ENCODE results near the gene FGFR1OP2. TPM values are rescaled to one million over a fixed set of nuclear protein-coding genes. Genes with fewer than 3 reads are reported as not detected.
"Not testable (repeated sequence)": the region's sequence is repeated elsewhere in the genome, so short reads cannot be mapped to it uniquely, and the experiment has no call there.

FGFR1OP2 gene
- polyA plus RNA-seq = 10 to 100 TPM; 17.8 to 20.2 TPM

DNA sequence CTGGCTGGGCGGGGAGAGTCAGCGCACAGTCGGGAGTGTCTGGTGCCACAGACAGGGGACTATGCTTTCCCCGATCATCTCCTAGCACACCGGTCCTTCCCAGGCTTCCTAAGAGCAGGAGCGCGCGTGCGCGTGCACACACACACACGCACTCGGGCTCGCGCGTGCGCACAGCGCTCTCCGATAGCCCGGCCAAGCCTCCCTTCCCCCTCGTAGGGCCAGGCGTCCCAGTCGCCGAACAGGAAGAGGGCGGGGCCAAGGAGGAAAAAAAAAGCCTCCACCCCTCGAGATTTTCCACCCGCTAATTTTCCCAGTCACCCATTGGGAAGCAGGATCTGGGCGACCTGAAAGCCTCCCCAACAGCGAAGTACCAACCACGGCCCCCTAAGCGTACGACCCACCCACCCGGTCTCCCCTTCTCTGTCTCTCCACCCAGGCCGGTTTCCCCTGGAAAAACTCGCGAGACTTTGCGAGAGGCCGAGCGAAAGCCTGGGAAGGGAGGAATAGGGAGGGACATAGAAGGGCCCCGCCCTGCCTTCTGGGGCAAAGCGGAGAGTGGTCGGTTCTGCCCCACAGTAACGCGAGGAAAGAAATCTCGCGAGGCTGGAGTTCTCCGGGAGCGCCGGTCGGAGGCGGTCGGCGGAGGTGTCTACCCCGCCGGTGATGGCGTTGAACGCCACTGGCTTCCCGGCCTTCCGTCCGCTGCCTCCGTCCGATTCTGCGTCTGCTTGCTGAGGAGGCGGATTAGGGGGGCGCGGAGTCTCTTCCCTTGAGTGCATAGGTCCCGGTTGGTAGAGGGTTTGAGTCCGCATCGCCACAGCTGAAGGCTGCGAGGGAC lies at the start of gene FGFR1OP2, which contains the start of gene INTS13:
TSS of gene FGFR1OP2 (plus strand) at position 608 of the 838 bp plus-strand sequence. CDS start 15,689 bp downstream, outside the sequence.
TSS of gene INTS13 (minus strand) at position 119 of the 838 bp plus-strand sequence. CDS start 1,178 bp downstream, outside the sequence.
- peak within 1 kb of the TSS; percentile 81 to 89 for H3K4me3 ChIP-seq (ENCODE audit: low read depth in 1 of 2, low read length in 2 of 2)
- 0% methylated on average over 51 to 69 of the region's 69 CpGs for WGBS, 2 donors
- H3K9me3 ChIP-seq (ENCODE audit: control insufficient read depth in 2 of 2, insufficient read depth in 1 of 2, low read depth in 1 of 2, low read length in 1 of 2) = no peaks in the 10 kb centered on the region
- no peaks in the 10 kb centered on the region for H3K36me3 ChIP-seq (ENCODE audit: control insufficient read depth in 2 of 2, insufficient read depth in 2 of 2, low read length in 1 of 2)
- H3K27ac ChIP-seq (ENCODE audit: low read depth in 2 of 2, low read length in 1 of 2) = peak within 1 kb of the TSS; percentile 93 to 98
- peaks cover 0 to 2% of the 10 kb centered on the region in 2 donors for H3K4me1 ChIP-seq (ENCODE audit: control insufficient read depth in 2 of 2, insufficient read depth in 2 of 2, low read length in 1 of 2)
- H3K27me3 ChIP-seq (ENCODE audit: control insufficient read depth in 1 of 2, insufficient read depth in 2 of 2, low read length in 2 of 2) = no peaks in the 10 kb centered on the region

DNA sequence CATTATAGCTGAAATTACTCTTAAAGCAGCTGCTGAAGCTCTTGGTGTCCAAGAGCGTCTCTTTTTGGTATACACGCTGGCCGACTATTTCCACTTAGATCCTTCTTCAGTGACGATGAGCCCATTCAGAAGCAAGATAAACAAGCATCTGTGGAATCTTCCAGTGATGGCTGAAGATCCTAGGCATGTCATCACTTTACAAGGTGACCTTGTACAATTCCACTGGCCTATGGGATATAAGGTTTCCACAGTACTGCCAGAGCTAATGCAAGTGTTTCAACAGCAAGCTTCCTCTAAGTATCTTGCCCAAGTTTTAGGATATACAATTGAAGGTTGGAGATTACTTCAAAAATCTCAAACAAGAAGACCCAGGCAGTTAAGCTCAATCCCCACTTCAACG lies 47.5 kb upstream of the FGFR1OP2 start:
- Histone ChIP-seq H3K27ac (ENCODE audit: low read depth in 2 of 2, low read length in 1 of 2) (no peak overlapping the region), H3K4me1 (ENCODE audit: control insufficient read depth in 2 of 2, insufficient read depth in 2 of 2, low read length in 1 of 2) (no peaks in the 10 kb centered on the region), H3K27me3 (ENCODE audit: control insufficient read depth in 1 of 2, insufficient read depth in 2 of 2, low read length in 2 of 2) (no peaks in the 10 kb centered on the region), H3K36me3 (ENCODE audit: control insufficient read depth in 2 of 2, insufficient read depth in 2 of 2, low read length in 1 of 2) (no peaks in the 10 kb centered on the region), H3K4me3 (ENCODE audit: low read depth in 1 of 2, low read length in 2 of 2) (no peak overlapping the region), H3K9me3 (ENCODE audit: control insufficient read depth in 2 of 2, insufficient read depth in 1 of 2, low read depth in 1 of 2, low read length in 1 of 2) (no peaks in the 10 kb centered on the region)
- WGBS, 2 donors = 88 to 93% methylated on average over 5 of the region's 5 CpGs

DNA sequence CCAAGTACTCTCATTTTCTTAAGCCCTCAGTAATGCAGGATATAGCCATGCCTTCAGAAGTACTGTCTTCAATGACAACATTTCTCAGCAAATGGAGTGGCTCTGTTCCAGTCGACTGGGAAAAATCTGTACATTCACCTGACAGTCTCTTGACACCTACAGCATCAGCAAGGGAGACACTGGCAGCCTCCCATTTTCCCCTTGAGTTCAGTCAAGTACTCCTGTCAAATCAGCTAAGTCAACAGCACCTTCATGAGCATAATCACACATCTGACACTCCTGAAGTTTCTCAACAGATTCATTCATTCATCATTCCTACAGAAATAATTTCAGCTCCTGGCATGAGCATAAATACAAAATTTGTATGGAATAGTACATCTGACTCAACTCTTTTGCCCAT lies 46.6 kb upstream of the FGFR1OP2 start:
- 64 to 75% methylated on average over 1 of the region's 1 CpG for WGBS, 2 donors
- Histone ChIP-seq H3K4me3 (ENCODE audit: low read depth in 1 of 2, low read length in 2 of 2) (no peak overlapping the region), H3K9me3 (ENCODE audit: control insufficient read depth in 2 of 2, insufficient read depth in 1 of 2, low read depth in 1 of 2, low read length in 1 of 2) (no peaks in the 10 kb centered on the region), H3K27me3 (ENCODE audit: control insufficient read depth in 1 of 2, insufficient read depth in 2 of 2, low read length in 2 of 2) (no peaks in the 10 kb centered on the region), H3K27ac (ENCODE audit: low read depth in 2 of 2, low read length in 1 of 2) (no peak overlapping the region), H3K4me1 (ENCODE audit: control insufficient read depth in 2 of 2, insufficient read depth in 2 of 2, low read length in 1 of 2) (no peaks in the 10 kb centered on the region), H3K36me3 (ENCODE audit: control insufficient read depth in 2 of 2, insufficient read depth in 2 of 2, low read length in 1 of 2) (no peaks in the 10 kb centered on the region)

DNA sequence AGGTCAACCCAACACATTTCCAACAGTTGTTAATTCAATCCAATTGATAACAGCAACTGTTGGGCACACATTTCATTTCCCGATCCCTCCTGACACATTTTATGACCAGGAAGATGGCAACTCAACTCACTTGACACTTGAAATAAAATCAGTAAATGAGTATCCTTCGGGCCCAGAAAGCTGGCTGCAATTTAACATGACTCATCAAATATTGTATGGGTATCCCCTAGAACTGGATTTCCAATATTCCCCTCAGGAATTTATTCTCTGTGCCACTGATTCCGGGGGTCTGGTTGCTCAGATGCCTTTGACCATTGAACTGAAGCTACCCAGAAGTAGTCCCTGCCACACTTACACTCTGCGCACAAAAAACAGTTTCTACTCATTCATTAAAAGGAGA lies 42.6 kb upstream of the FGFR1OP2 start:
- 94% methylated on average over 4 of the region's 4 CpGs for WGBS, 2 donors

DNA sequence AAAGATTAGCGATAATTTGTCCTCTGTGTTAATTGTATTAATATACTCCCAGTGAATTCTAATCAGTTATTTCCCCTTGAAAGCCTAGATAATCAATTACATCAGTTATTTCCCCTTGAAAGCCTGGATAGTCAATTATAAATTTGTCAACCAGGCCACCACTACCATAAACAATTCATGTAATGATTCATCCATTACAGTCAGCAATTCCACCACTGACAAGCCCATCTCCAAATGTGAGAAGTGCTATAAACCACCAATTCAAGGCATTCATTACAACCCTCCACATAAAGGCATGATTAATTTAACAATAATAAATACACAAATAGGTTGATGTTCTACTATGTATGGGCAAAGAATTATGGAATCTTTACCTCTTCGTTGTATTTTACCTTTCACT lies 41.4 kb upstream of the FGFR1OP2 start:
- Histone ChIP-seq H3K27ac (ENCODE audit: low read depth in 2 of 2, low read length in 1 of 2) (no peak overlapping the region), H3K4me3 (ENCODE audit: low read depth in 1 of 2, low read length in 2 of 2) (no peak overlapping the region), H3K4me1 (ENCODE audit: control insufficient read depth in 2 of 2, insufficient read depth in 2 of 2, low read length in 1 of 2) (no peaks in the 10 kb centered on the region), H3K36me3 (ENCODE audit: control insufficient read depth in 2 of 2, insufficient read depth in 2 of 2, low read length in 1 of 2) (no peaks in the 10 kb centered on the region), H3K9me3 (ENCODE audit: control insufficient read depth in 2 of 2, insufficient read depth in 1 of 2, low read depth in 1 of 2, low read length in 1 of 2) (no peaks in the 10 kb centered on the region), H3K27me3 (ENCODE audit: control insufficient read depth in 1 of 2, insufficient read depth in 2 of 2, low read length in 2 of 2) (no peaks in the 10 kb centered on the region)
- 99% methylated on average over 2 of the region's 2 CpGs for WGBS, 2 donors

More for the DNA sequence above, 42.6 kb upstream of the FGFR1OP2 start:
- Histone ChIP-seq H3K27me3 (ENCODE audit: control insufficient read depth in 1 of 2, insufficient read depth in 2 of 2, low read length in 2 of 2) (no peaks in the 10 kb centered on the region), H3K4me1 (ENCODE audit: control insufficient read depth in 2 of 2, insufficient read depth in 2 of 2, low read length in 1 of 2) (no peaks in the 10 kb centered on the region), H3K9me3 (ENCODE audit: control insufficient read depth in 2 of 2, insufficient read depth in 1 of 2, low read depth in 1 of 2, low read length in 1 of 2) (no peaks in the 10 kb centered on the region), H3K36me3 (ENCODE audit: control insufficient read depth in 2 of 2, insufficient read depth in 2 of 2, low read length in 1 of 2) (no peaks in the 10 kb centered on the region), H3K27ac (ENCODE audit: low read depth in 2 of 2, low read length in 1 of 2) (no peak overlapping the region), H3K4me3 (ENCODE audit: low read depth in 1 of 2, low read length in 2 of 2) (no peak overlapping the region)

DNA sequence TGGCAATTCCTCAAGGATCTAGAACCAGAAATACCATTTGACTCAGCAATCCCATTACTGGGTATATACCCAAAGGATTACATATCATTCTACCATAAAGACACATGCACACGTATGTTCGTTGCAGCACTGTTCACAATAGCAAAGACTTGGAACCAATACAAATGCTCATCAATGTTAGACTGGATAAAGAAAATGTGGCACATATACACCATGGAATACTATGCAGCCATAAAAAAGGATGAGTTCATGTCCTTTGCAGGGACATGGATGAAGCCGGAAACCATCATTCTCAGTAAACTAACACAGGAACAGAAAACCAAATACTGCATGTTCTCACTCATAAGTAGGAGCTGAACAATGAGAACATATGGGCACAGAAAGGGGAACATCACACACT lies 34.9 kb upstream of the FGFR1OP2 start:
- H3K36me3 ChIP-seq (ENCODE audit: control insufficient read depth in 2 of 2, insufficient read depth in 2 of 2, low read length in 1 of 2); H3K9me3 ChIP-seq (ENCODE audit: control insufficient read depth in 2 of 2, insufficient read depth in 1 of 2, low read depth in 1 of 2, low read length in 1 of 2); H3K4me3 ChIP-seq (ENCODE audit: low read depth in 1 of 2, low read length in 2 of 2); H3K27ac ChIP-seq (ENCODE audit: low read depth in 2 of 2, low read length in 1 of 2); H3K27me3 ChIP-seq (ENCODE audit: control insufficient read depth in 1 of 2, insufficient read depth in 2 of 2, low read length in 2 of 2); H3K4me1 ChIP-seq (ENCODE audit: control insufficient read depth in 2 of 2, insufficient read depth in 2 of 2, low read length in 1 of 2): not testable (repeated sequence)
- WGBS, 2 donors = 97 to 100% methylated on average over 2 of the region's 3 CpGs

DNA sequence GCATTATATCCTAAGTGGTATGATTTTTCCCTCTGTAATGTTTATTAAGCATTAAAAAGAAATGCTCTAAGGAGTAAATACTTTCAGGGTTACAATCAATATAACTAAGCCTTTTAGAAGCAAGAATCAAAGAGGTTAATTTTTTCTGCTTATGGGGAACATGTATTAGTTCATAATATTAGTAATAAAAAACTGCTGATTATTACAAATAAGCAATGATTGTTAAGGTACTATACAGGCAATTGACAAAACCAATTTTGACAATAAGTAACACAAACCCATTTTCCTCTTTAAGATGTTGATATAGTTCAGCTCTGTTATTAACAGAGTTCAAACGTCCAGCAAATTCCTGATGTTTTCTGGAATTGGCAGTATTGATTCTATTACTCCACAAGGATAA lies 32.2 kb upstream of the FGFR1OP2 start:
- WGBS, 2 donors = 39 to 47% methylated on average over 1 of the region's 1 CpG
- no peaks in the 10 kb centered on the region for H3K27me3 ChIP-seq (ENCODE audit: control insufficient read depth in 1 of 2, insufficient read depth in 2 of 2, low read length in 2 of 2)
- no peak overlapping the region for H3K27ac ChIP-seq (ENCODE audit: low read depth in 2 of 2, low read length in 1 of 2)
- no peaks in the 10 kb centered on the region for H3K9me3 ChIP-seq (ENCODE audit: control insufficient read depth in 2 of 2, insufficient read depth in 1 of 2, low read depth in 1 of 2, low read length in 1 of 2)
- H3K4me1 ChIP-seq (ENCODE audit: control insufficient read depth in 2 of 2, insufficient read depth in 2 of 2, low read length in 1 of 2) = no peaks in the 10 kb centered on the region
- no peak overlapping the region for H3K4me3 ChIP-seq (ENCODE audit: low read depth in 1 of 2, low read length in 2 of 2)
- no peaks in the 10 kb centered on the region for H3K36me3 ChIP-seq (ENCODE audit: control insufficient read depth in 2 of 2, insufficient read depth in 2 of 2, low read length in 1 of 2)

DNA sequence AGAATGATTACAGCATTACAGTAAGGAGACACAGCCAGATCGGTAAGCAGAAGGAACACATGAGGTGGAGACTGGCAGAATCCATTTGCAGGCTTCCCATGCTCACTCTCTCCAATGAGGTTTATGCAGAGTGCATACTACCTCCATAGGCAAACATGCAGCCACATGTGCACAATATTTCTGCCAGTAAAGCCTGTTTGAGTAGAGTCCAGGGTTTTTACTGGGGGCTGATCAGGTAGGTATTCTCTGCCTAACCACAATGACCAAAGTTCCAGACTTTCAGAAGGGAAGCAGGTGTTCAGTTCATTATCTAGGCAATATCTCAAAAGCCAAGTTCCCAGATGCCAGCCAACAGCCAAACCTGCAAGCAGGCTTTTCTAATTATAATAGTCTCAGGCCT lies 31.6 kb upstream of the FGFR1OP2 start:
- Histone ChIP-seq H3K9me3 (ENCODE audit: control insufficient read depth in 2 of 2, insufficient read depth in 1 of 2, low read depth in 1 of 2, low read length in 1 of 2) (no peaks in the 10 kb centered on the region), H3K4me1 (ENCODE audit: control insufficient read depth in 2 of 2, insufficient read depth in 2 of 2, low read length in 1 of 2) (no peaks in the 10 kb centered on the region), H3K27ac (ENCODE audit: low read depth in 2 of 2, low read length in 1 of 2) (no peak overlapping the region), H3K4me3 (ENCODE audit: low read depth in 1 of 2, low read length in 2 of 2) (no peak overlapping the region), H3K36me3 (ENCODE audit: control insufficient read depth in 2 of 2, insufficient read depth in 2 of 2, low read length in 1 of 2) (no peaks in the 10 kb centered on the region), H3K27me3 (ENCODE audit: control insufficient read depth in 1 of 2, insufficient read depth in 2 of 2, low read length in 2 of 2) (no peaks in the 10 kb centered on the region)
- WGBS, 2 donors = 27 to 45% methylated on average over 1 of the region's 1 CpG

DNA sequence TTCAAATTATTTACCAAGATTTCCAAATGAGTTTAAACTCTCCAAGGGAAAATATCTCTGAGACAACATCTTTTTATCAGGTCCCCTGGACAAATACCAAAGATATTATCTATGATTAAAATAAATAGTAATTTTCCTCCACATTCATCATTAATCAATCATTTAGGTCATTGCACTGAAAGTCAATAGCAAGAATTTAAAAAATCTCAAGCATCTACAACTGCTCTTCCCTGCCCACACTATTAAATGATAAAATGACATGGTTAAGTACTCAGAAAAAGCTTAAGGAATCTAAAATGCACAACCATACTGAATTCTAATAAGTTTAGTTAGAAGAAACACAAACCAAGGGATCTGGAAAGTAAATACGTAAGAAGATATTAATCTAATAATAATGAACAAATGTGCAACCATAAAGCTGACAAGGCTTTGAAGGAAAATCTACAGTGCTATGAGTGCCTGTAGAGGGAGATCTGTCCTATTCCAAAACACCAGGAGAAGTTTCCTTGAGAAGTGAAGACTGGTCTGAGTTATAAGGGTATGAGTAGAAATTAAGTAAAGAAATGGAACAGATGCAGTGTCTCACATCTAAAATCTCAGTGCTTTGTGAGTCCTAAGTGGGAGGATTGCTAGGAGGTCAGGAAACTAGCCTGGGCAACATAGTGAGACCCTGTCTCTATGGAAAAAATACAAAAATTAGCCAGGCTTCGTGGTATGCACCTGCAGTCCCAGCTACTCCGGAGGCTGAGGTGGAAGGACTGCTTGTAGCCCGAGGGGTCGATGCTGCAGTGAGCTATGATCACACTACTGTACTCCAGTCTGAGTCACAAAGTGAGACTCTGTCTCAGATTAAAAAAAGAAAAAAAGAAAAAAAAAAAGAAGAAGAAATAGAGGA lies 19.7 kb upstream of the FGFR1OP2 start:
- Histone ChIP-seq H3K4me1 (ENCODE audit: control insufficient read depth in 2 of 2, insufficient read depth in 2 of 2, low read length in 1 of 2) (no peaks in the 10 kb centered on the region), H3K27me3 (ENCODE audit: control insufficient read depth in 1 of 2, insufficient read depth in 2 of 2, low read length in 2 of 2) (no peaks in the 10 kb centered on the region), H3K27ac (ENCODE audit: low read depth in 2 of 2, low read length in 1 of 2) (no peak overlapping the region), H3K36me3 (ENCODE audit: control insufficient read depth in 2 of 2, insufficient read depth in 2 of 2, low read length in 1 of 2) (no peaks in the 10 kb centered on the region), H3K9me3 (ENCODE audit: control insufficient read depth in 2 of 2, insufficient read depth in 1 of 2, low read depth in 1 of 2, low read length in 1 of 2) (no peaks in the 10 kb centered on the region), H3K4me3 (ENCODE audit: low read depth in 1 of 2, low read length in 2 of 2) (no peak overlapping the region)
- 84 to 86% methylated on average over 5 of the region's 5 CpGs for WGBS, 2 donors

Measured in esophagus (tissue), 2 donors.